CD4-positive, alpha-beta memory T cell (primary cell): ENCODE results near the gene RAMP3. TPM values are rescaled to one million over a fixed set of nuclear protein-coding genes. Genes with fewer than 3 reads are reported as not detected.

Source experiments
- CTCF ChIA-PET: fragments of 350-600 bp; sonication (Branson Sonifier 250); formaldehyde crosslinking; loops from one replicate; lab custom pipeline; 2021; ENCODE audit warnings: inconsistent platforms; ENCODE audit not compliant: partially characterized antibody; lab: Charles Lee
- POLR2A ChIA-PET: fragments of 350-600 bp; sonication (Branson Sonifier 250); formaldehyde crosslinking; loops from one replicate; lab custom pipeline; 2021; ENCODE audit not compliant: partially characterized antibody; lab: Charles Lee
- DNase-seq, 5 donors: peaks; one replicate each; pipeline versions ENCODE4 v3.0.0 to v3.0.0-alpha.2; 2020 to 2022; ENCODE audit warnings: mixed read lengths in 1 of 5
- H3K27ac ChIP-seq: one replicate; pipeline ENCODE4 v1.7.0; 2013; ENCODE audit warnings: low read depth, low read length
- H3K27me3 ChIP-seq: 2 replicates; pipeline ENCODE4 v1.7.0; 2013; ENCODE audit warnings: mild to moderate bottlenecking, low read length, moderate library complexity; ENCODE audit not compliant: insufficient read depth
- H3K36me3 ChIP-seq: 2 replicates; pipeline ENCODE4 v1.7.0; 2013; ENCODE audit warnings: mild to moderate bottlenecking, low read length, moderate library complexity; ENCODE audit not compliant: insufficient read depth
- H3K4me1 ChIP-seq: 2 replicates; pipeline ENCODE4 v1.7.0; 2013; ENCODE audit warnings: mild to moderate bottlenecking, low read length, moderate library complexity; ENCODE audit not compliant: insufficient read depth
- H3K4me3 ChIP-seq, 2 donors: one replicate each; pipeline ENCODE4 v1.7.0; 2013; ENCODE audit warnings: low read length in 2 of 2, mild to moderate bottlenecking in 1 of 2
- H3K9me3 ChIP-seq, 2 donors: one replicate each; pipeline ENCODE4 v1.7.0; 2013; ENCODE audit warnings: low read length in 2 of 2, control low read depth in 1 of 2; ENCODE audit not compliant: control insufficient read depth in 1 of 2
- H3K27ac Mint-ChIP-seq, 7 donors: one replicate each; pipeline ENCODE4 v1.8.0; 2020 to 2021; ENCODE audit warnings: mixed read lengths in 7 of 7, mild to moderate bottlenecking in 6 of 7, inconsistent platforms in 3 of 7, moderate library complexity in 3 of 7
- H3K27me3 Mint-ChIP-seq, 2 donors: one replicate each; pipeline ENCODE4 v1.8.0; 2020 to 2021; ENCODE audit warnings: mixed read lengths in 2 of 2
- H3K36me3 Mint-ChIP-seq, 2 donors: one replicate each; pipeline ENCODE4 v1.8.0; 2020 to 2021; ENCODE audit warnings: mixed read lengths in 2 of 2, inconsistent platforms in 1 of 2, mild to moderate bottlenecking in 1 of 2
- H3K4me1 Mint-ChIP-seq, 4 donors: one replicate each; pipeline ENCODE4 v1.8.0; 2020 to 2021; ENCODE audit warnings: mixed read lengths in 4 of 4, mild to moderate bottlenecking in 1 of 4
- H3K4me3 Mint-ChIP-seq, 8 donors: one replicate each; pipeline ENCODE4 v1.8.0; 2020 to 2021; ENCODE audit warnings: mixed read lengths in 8 of 8, mild to moderate bottlenecking in 7 of 8, moderate library complexity in 6 of 8, inconsistent platforms in 3 of 8
- H3K9me3 Mint-ChIP-seq, 8 donors: one replicate each; pipeline ENCODE4 v1.8.0; 2020 to 2021; ENCODE audit warnings: mixed read lengths in 8 of 8, mild to moderate bottlenecking in 5 of 8, inconsistent platforms in 3 of 8, moderate library complexity in 1 of 8
- intact Hi-C: fragments of 100-400 bp; cut with micrococcal nuclease; formaldehyde crosslinking; loops from one replicate; pipeline ENCODE4 v1.15.1; 2023
- polyA plus RNA-seq, 2 donors: library from polyadenylated mRNA; unstranded; fragments of 300-500 nt; fragmentation: Illumina TruSeq; gene quantifications; one replicate each; pipeline ENCODE4 v1.2.3, GENCODE V29; 2021
- total RNA-seq, 2 experiments: library from RNA; stranded (reverse); gene quantifications; one replicate each; pipeline ENCODE4 v1.2.3, GENCODE V29; 2021

The RAMP3 gene
- total and polyA plus RNA-seq, 4 experiments from 2014 or later = 0.38 to 1.6 TPM; not detected in 2

GRCh38 chr7:45155357-45155900 lies 2.2 kb upstream of the RAMP3 start:
- no peaks in the 10 kb centered on the region for H3K4me1 ChIP-seq
- H3K27me3 ChIP-seq = peaks cover 6% of the 10 kb centered on the region
- CTCF ChIA-PET = interaction anchor here (5.5 kb wide), 1 partner anchor 105 kb away, joined by 40 read pairs; no protein-coding TSS in a partner anchor
- no peaks in the 10 kb centered on the region for H3K9me3 Mint-ChIP-seq
- H3K9me3 ChIP-seq = no peaks in the 10 kb centered on the region
- H3K27ac ChIP-seq = no peak overlapping the region
- H3K27ac Mint-ChIP-seq = no peak overlapping the region
- no peak overlapping the region for H3K4me3 ChIP-seq
- no peaks in the 10 kb centered on the region for H3K36me3 Mint-ChIP-seq
- no peak overlapping the region for H3K4me3 Mint-ChIP-seq
- intact Hi-C loops = no loop called here
- no peaks in the 10 kb centered on the region for H3K36me3 ChIP-seq
- POLR2A ChIA-PET = no interaction called here
- peaks cover 11 to 32% of the 10 kb centered on the region in 2 donors for H3K27me3 Mint-ChIP-seq
- peaks cover 0 to 8% (median 7%) of the 10 kb centered on the region in 4 donors for H3K4me1 Mint-ChIP-seq
- no peak for DNase-seq

DNA sequence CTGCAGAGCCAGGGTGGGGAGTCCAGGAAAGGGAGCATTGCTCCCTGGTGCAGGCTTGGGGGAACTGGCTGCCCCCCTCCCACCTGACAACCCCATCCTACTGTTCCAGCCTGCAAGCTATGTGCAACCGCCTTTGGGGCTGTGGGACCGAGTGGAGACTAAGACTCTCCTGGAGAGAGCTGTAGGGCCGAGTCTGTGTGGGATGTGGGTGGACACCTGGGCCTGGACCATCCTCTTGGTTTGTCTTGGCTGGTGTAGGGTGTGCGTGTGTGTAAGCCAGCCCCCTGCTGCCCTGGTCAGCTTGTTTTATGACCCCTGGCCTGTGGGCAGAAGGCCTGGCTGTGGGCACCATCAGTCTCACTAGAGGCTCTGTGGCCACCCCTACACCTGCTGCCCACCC lies 1.6 kb upstream of the RAMP3 start:
- no peak overlapping the region for H3K4me3 Mint-ChIP-seq
- peaks cover 6% of the 10 kb centered on the region for H3K27me3 ChIP-seq
- H3K9me3 Mint-ChIP-seq = no peaks in the 10 kb centered on the region
- intact Hi-C loops = no loop called here
- ChIA-PET POLR2A (no interaction called here), CTCF (interaction anchor here (5.5 kb wide), 1 partner anchor 104 kb away, joined by 40 read pairs; no protein-coding TSS in a partner anchor)
- H3K27ac Mint-ChIP-seq = no peak overlapping the region
- no peak overlapping the region for H3K4me3 ChIP-seq
- H3K27ac ChIP-seq = no peak overlapping the region
- no peaks in the 10 kb centered on the region for H3K4me1 ChIP-seq
- DNase-seq = no peak
- no peaks in the 10 kb centered on the region for H3K36me3 Mint-ChIP-seq
- H3K36me3 ChIP-seq = no peaks in the 10 kb centered on the region
- peaks cover 0 to 8% (median 7%) of the 10 kb centered on the region in 4 donors for H3K4me1 Mint-ChIP-seq
- no peaks in the 10 kb centered on the region for H3K9me3 ChIP-seq
- peaks cover 11 to 29% of the 10 kb centered on the region in 2 donors for H3K27me3 Mint-ChIP-seq

- DNase-seq = no peak
- no peak overlapping the region for H3K4me3 ChIP-seq
- H3K9me3 ChIP-seq = no peaks in the 10 kb centered on the region
- Mint-ChIP-seq H3K27me3 (peaks cover 11 to 29% of the 10 kb centered on the region in 2 donors), H3K4me1 (peaks cover 2 to 9% (median 7%) of the 10 kb centered on the region in 4 donors), H3K36me3 (no peaks in the 10 kb centered on the region), H3K9me3 (no peaks in the 10 kb centered on the region), H3K4me3 (peak overlapping the region in 4 of 8 donors; percentile 23 to 55 (median 43)), H3K27ac (peak overlapping the region in 1 of 7 donors; percentile 60)
- H3K4me1 ChIP-seq = no peaks in the 10 kb centered on the region
- POLR2A ChIA-PET = no interaction called here
- CTCF ChIA-PET = interaction anchor here (5.5 kb wide), 1 partner anchor 103 kb away, joined by 40 read pairs; no protein-coding TSS in a partner anchor
- peaks cover 6% of the 10 kb centered on the region for H3K27me3 ChIP-seq
- no peak overlapping the region for H3K27ac ChIP-seq
- no peaks in the 10 kb centered on the region for H3K36me3 ChIP-seq
- intact Hi-C loops = no loop called here
These were observed 897 bp upstream of the RAMP3 start for GRCh38 chr7:45156516-45157272.

DNA sequence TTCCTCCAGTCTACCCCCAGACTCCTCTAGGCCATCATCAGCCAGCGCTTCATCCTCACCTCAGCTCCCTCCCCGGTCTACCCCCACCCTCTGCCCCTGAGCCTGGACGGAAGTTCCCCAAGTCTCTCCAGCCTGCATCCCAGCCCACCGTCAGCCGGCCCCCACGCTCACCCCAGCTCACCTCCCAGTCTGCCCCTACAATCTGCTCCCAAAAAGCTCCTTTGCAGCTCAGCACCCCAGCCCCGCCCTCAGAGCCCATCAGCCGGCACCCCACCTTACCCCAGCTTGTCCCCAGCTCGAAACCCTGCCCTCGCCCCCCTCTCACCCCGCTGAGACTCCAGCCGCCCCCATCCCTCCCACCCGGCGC lies 322 bp upstream of the RAMP3 start:
- Histone ChIP-seq H3K27ac (no peak overlapping the region), H3K27me3 (peaks cover 6% of the 10 kb centered on the region), H3K4me3 (no peak overlapping the region), H3K4me1 (no peaks in the 10 kb centered on the region), H3K36me3 (no peaks in the 10 kb centered on the region), H3K9me3 (no peaks in the 10 kb centered on the region)
- peaks cover 2 to 9% (median 7%) of the 10 kb centered on the region in 4 donors for H3K4me1 Mint-ChIP-seq
- intact Hi-C loops = no loop called here
- ChIA-PET POLR2A (no interaction called here), CTCF (interaction anchor here (5.5 kb wide), 1 partner anchor 103 kb away, joined by 40 read pairs; no protein-coding TSS in a partner anchor)
- H3K4me3 Mint-ChIP-seq = peak overlapping the region in 4 of 8 donors; percentile 23 to 55 (median 38)
- DNase-seq = no peak
- no peaks in the 10 kb centered on the region for H3K9me3 Mint-ChIP-seq
- H3K36me3 Mint-ChIP-seq = no peaks in the 10 kb centered on the region
- peaks cover 11 to 29% of the 10 kb centered on the region in 2 donors for H3K27me3 Mint-ChIP-seq
- peak overlapping the region in 1 of 7 donors; percentile 60 for H3K27ac Mint-ChIP-seq

GRCh38 chr7:45158471-45158870 lies 880 bp downstream of the RAMP3 start:
- H3K36me3 Mint-ChIP-seq = no peaks in the 10 kb centered on the region
- H3K27ac Mint-ChIP-seq = peak overlapping the region in 1 of 7 donors; percentile 37
- intact Hi-C loops = no loop called here
- no peaks in the 10 kb centered on the region for H3K36me3 ChIP-seq
- POLR2A ChIA-PET = no interaction called here
- H3K27me3 ChIP-seq = peaks cover 6% of the 10 kb centered on the region
- H3K4me1 Mint-ChIP-seq = peaks cover 3 to 9% (median 7%) of the 10 kb centered on the region in 4 donors
- H3K4me3 ChIP-seq = no peak overlapping the region
- H3K9me3 Mint-ChIP-seq = no peaks in the 10 kb centered on the region
- H3K9me3 ChIP-seq = no peaks in the 10 kb centered on the region
- peaks cover 9 to 27% of the 10 kb centered on the region in 2 donors for H3K27me3 Mint-ChIP-seq
- CTCF ChIA-PET = interaction anchor here (5.5 kb wide), 1 partner anchor 102 kb away, joined by 40 read pairs; no protein-coding TSS in a partner anchor
- DNase-seq = no peak
- peak overlapping the region in 2 of 8 donors; percentile 22 to 37 for H3K4me3 Mint-ChIP-seq
- H3K27ac ChIP-seq = no peak overlapping the region
- no peaks in the 10 kb centered on the region for H3K4me1 ChIP-seq

DNA sequence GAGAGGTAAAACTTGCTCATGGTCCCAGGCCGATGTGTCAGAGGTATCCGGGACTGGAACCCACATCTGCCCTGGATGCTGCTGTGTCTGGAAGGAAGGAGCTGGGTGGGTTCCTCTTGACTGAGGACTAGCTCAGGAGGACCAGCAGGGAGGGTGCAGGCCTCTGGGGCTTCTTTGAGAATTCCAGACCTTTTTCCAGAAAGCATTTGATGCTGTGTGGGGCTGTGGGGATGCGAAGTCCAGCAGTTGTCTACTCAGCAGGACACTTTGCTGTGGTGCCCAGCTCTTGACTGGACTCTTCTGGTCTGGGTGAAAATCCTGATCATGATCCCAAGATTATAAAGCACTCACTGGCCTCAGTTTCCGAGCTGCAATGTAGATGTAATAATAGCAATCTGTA lies 1.7 kb downstream of the RAMP3 start:
- peaks cover 0 to 2% (median 0%) of the 10 kb centered on the region in 8 donors for H3K9me3 Mint-ChIP-seq
- intact Hi-C loops = no loop called here

DNA sequence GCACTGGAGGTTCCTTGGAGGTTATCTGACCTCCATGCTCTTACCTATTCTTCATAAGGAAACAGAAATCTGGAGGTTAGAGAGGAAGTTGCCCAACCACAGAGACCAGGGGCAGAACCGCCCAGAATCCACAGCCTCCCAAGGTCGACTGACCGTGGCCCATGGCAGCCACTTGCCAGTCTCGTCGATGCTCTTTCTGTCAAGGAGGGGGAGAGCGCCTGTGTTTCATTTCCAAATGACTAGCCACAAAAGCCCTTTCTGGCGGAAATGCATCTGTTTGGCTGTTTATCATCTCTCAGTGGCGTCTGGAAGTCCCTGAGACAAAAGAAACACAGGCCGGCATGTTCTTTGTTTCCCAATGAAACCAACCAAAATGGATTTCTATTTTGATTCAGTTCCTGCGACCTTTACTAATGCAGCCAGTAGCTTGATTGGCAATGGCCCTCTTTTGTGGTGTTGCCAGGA lies 2.9 kb downstream of the RAMP3 start:
- no peak overlapping the region for H3K4me3 ChIP-seq
- H3K4me1 Mint-ChIP-seq = peaks cover 3 to 9% (median 7%) of the 10 kb centered on the region in 4 donors
- H3K27ac Mint-ChIP-seq = no peak overlapping the region
- DNase-seq = no peak
- H3K36me3 Mint-ChIP-seq = no peaks in the 10 kb centered on the region
- peaks cover 9 to 19% of the 10 kb centered on the region in 2 donors for H3K27me3 Mint-ChIP-seq
- H3K9me3 Mint-ChIP-seq = peaks cover 0 to 6% (median under 1%) of the 10 kb centered on the region in 8 donors
- POLR2A ChIA-PET = no interaction called here
- H3K4me3 Mint-ChIP-seq = peak overlapping the region in 1 of 8 donors; percentile 15
- CTCF ChIA-PET = interaction anchor here (1.6 kb wide), 1 partner anchor 100 kb away, joined by 5 read pairs; no protein-coding TSS in a partner anchor
- H3K27me3 ChIP-seq = peaks cover 6% of the 10 kb centered on the region
- peaks cover 0 to 5% of the 10 kb centered on the region in 2 donors for H3K9me3 ChIP-seq
- H3K36me3 ChIP-seq = no peaks in the 10 kb centered on the region
- no peak overlapping the region for H3K27ac ChIP-seq
- H3K4me1 ChIP-seq = no peaks in the 10 kb centered on the region
- intact Hi-C loops = no loop called here

More for the DNA sequence above, 1.7 kb downstream of the RAMP3 start:
- peaks cover 0 to 3% of the 10 kb centered on the region in 2 donors for H3K9me3 ChIP-seq
- POLR2A ChIA-PET = no interaction called here
- H3K36me3 ChIP-seq = no peaks in the 10 kb centered on the region
- H3K4me3 Mint-ChIP-seq = no peak overlapping the region
- peaks cover 9 to 25% of the 10 kb centered on the region in 2 donors for H3K27me3 Mint-ChIP-seq
- no peak overlapping the region for H3K4me3 ChIP-seq
- DNase-seq = no peak
- H3K27ac Mint-ChIP-seq = no peak overlapping the region
- CTCF ChIA-PET = interaction anchor here (0.6 kb wide), 1 partner anchor 695 kb away, joined by 4 read pairs; no protein-coding TSS in a partner anchor
- H3K27me3 ChIP-seq = peaks cover 6% of the 10 kb centered on the region
- no peaks in the 10 kb centered on the region for H3K4me1 ChIP-seq
- peaks cover 3 to 9% (median 7%) of the 10 kb centered on the region in 4 donors for H3K4me1 Mint-ChIP-seq
- H3K27ac ChIP-seq = no peak overlapping the region
- H3K36me3 Mint-ChIP-seq = no peaks in the 10 kb centered on the region
